SHP77 (cell line): ENCODE data around the gene RP9.
A peak's percentile ranks its signal among the peaks of the same experiment; 100 is the strongest.

Experiments
- DNase-seq, 2 experiments: peaks; one replicate each; lab custom pipeline; 2025; lab: John Stamatoyannopoulos, UW

Gene RP9

GRCh38 chr7:33109005-33109757 lies at the start of gene RP9:
Gene RP9, minus strand, starts transcription at chr7:33109404. Its CDS starts 32 bp downstream, at chr7:33109372.
- DNase-seq, result peak; percentile 90 to 92

- DNase-seq, result no peak
These were observed 48.6 kb upstream of the RP9 start for GRCh38 chr7:33157781-33158180.

GRCh38 chr7:33157311-33157710 lies 48.1 kb upstream of the RP9 start:
- DNase-seq, result no peak

GRCh38 chr7:33156441-33156840 lies 47.2 kb upstream of the RP9 start:
- no peak for DNase-seq

- no peak for DNase-seq
These were observed 46.6 kb upstream of the RP9 start for GRCh38 chr7:33155811-33156210.

- no peak for DNase-seq
These were observed 42.9 kb upstream of the RP9 start for GRCh38 chr7:33152087-33152486.

GRCh38 chr7:33145156-33145555 lies 36.0 kb upstream of the RP9 start:
- DNase-seq, result no peak

- no peak for DNase-seq
These were observed 35.0 kb upstream of the RP9 start for GRCh38 chr7:33143996-33144718.

GRCh38 chr7:33142585-33142984 lies 33.4 kb upstream of the RP9 start:
- no peak for DNase-seq

GRCh38 chr7:33137103-33137502 lies 27.9 kb upstream of the RP9 start:
- no peak for DNase-seq

- no peak for DNase-seq
These were observed 21.0 kb upstream of the RP9 start for GRCh38 chr7:33130184-33130583.

- peak in 1 of 2 experiments; percentile 24 for DNase-seq
These were observed 20.6 kb upstream of the RP9 start for GRCh38 chr7:33129806-33130153.

GRCh38 chr7:33128990-33129805 lies 20.0 kb upstream of the RP9 start, which contains the start of gene BBS9:
Gene BBS9, plus strand, starts transcription at chr7:33129564. Its CDS starts 16,689 bp downstream, at chr7:33146253.
- peak; percentile 97 to 99 for DNase-seq

- no peak for DNase-seq
These were observed 19.4 kb upstream of the RP9 start for GRCh38 chr7:33128631-33128989.

GRCh38 chr7:33127085-33127484 lies 17.9 kb upstream of the RP9 start:
- no peak for DNase-seq

GRCh38 chr7:33118383-33118782 lies 9.2 kb upstream of the RP9 start:
- no peak for DNase-seq

- no peak for DNase-seq
These were observed 5.8 kb upstream of the RP9 start for GRCh38 chr7:33114976-33115375.

GRCh38 chr7:33111614-33112013 lies 2.4 kb upstream of the RP9 start:
- DNase-seq, result no peak

- peak; percentile 31 to 34 for DNase-seq
These were observed 594 bp upstream of the RP9 start for GRCh38 chr7:33109758-33110238.

- no peak for DNase-seq
These were observed 625 bp downstream of the RP9 start for GRCh38 chr7:33108554-33109004.

- DNase-seq, result peak; percentile 39 to 73
These were observed 1.8 kb downstream of the RP9 start for GRCh38 chr7:33107136-33108066.
